ENCODE data around the gene LILRB4. TPM values are rescaled to one million over a fixed set of nuclear protein-coding genes. Genes with fewer than 3 reads are reported as not detected.

Gene LILRB4
- total RNA-seq, 4 donors from 2014 or later = 2.7 to 6.2 (median 3.7) TPM

GRCh38 chr19:54648129-54648528 lies 14.7 kb upstream of the LILRB4 start:
- intact Hi-C loops (cut with DNase I) = no loop called here
- Histone ChIP-seq H3K4me3 (replicated peaks in 1 of 3) (no peak overlapping the region), H3K27me3 (no peaks in the 10 kb centered on the region), H3K4me1 (no peaks in the 10 kb centered on the region), H3K36me3 (no peaks in the 10 kb centered on the region), H3K9me3 (no peaks in the 10 kb centered on the region), H3K27ac (no peak overlapping the region)
- no peak for DNase-seq
- 47 to 54% methylated on average over 4 of the region's 4 CpGs for WGBS, 2 donors
- no peak for TF ChIP-seq POLR2A (IDR thresholded peaks at IDR 0.05)
- no peak for TF ChIP-seq CTCF (IDR thresholded peaks at IDR 0.05)

DNA sequence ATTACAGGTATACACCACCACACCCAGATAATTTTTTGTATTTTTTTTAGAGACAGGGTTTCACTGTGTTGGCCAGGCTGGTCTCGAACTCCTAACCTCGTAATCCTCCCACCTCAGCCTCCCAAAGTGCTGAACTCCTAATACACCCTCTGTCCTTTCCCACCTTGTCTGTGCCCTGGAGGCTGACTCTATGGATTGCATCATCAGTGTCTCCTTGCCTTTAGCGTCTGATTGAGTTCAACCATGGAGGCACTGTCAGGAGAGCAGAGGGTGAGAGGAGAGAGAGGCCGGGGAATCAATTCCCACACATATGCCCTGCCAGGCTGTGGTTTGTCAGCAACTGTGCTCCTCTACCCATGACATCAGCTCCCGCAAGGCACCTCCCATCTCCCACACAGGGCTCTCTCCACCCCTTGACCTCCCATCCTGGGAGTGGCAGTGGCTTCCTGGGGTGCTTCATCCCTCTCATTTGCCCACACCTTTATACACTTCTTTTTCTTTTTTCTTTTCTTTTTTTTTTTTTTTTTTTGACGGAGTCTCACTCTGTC lies 12.6 kb upstream of the LILRB4 start:
- Histone ChIP-seq H3K4me3 (replicated peaks in 1 of 3) (no peak overlapping the region), H3K27ac (no peak overlapping the region), H3K9me3 (no peaks in the 10 kb centered on the region), H3K27me3 (no peaks in the 10 kb centered on the region), H3K36me3 (no peaks in the 10 kb centered on the region), H3K4me1 (no peaks in the 10 kb centered on the region)
- TF ChIP-seq POLR2A (IDR thresholded peaks at IDR 0.05) (no peak), CTCF (IDR thresholded peaks at IDR 0.05) (no peak)
- DNase-seq = no peak
- intact Hi-C loops (cut with DNase I) = no loop called here
- WGBS, 2 donors = 79 to 85% methylated on average over 6 of the region's 6 CpGs

DNA sequence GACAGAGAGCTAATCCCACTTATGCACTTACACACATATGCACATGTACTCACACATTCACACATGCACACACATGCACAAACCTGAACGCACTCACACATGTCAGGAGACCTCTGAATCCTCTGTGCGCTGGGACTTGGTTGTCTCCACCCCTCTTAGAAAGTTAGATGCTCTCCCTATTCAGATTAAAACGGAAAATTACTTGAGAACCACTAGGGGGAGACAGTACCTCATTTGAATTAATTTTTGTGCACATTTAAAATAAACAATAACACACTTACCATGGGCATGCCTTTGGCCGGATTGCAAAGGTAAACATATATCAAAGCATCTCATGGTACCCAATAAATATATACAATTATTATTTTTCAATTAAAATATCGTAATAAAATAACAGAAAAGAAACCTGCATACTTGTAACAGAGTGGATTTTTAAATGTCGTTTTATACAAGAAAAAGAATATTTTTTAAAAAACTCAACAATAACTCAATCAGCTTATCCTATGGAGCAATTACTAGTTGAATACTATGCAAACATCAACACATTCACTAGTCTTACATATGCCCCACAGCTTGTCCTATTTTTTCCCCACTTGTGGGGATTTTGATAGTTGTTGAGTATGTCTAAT lies 9.5 kb upstream of the LILRB4 start:
- Histone ChIP-seq H3K9me3 (no peaks in the 10 kb centered on the region), H3K27ac (no peak overlapping the region), H3K36me3 (no peaks in the 10 kb centered on the region), H3K4me1 (no peaks in the 10 kb centered on the region), H3K4me3 (replicated peaks in 1 of 3) (no peak overlapping the region), H3K27me3 (no peaks in the 10 kb centered on the region)
- DNase-seq = no peak
- intact Hi-C loops (cut with DNase I) = no loop called here
- TF ChIP-seq POLR2A (IDR thresholded peaks at IDR 0.05) = no peak
- TF ChIP-seq CTCF (IDR thresholded peaks at IDR 0.05) = peak in 3 of 6 experiments; percentile 13 to 47 (median 28)
- WGBS, 2 donors = 40% methylated on average over 6 of the region's 6 CpGs

GRCh38 chr19:54654447-54655321 lies 8.1 kb upstream of the LILRB4 start:
- Histone ChIP-seq H3K4me1 (no peaks in the 10 kb centered on the region), H3K27me3 (no peaks in the 10 kb centered on the region), H3K36me3 (no peaks in the 10 kb centered on the region), H3K9me3 (no peaks in the 10 kb centered on the region), H3K27ac (no peak overlapping the region), H3K4me3 (replicated peaks in 1 of 3) (no peak overlapping the region)
- DNase-seq = no peak
- 76 to 79% methylated on average over 14 of the region's 14 CpGs for WGBS, 2 donors
- TF ChIP-seq POLR2A (IDR thresholded peaks at IDR 0.05) (no peak), CTCF (IDR thresholded peaks at IDR 0.05) (no peak)
- intact Hi-C loops (cut with DNase I) = no loop called here

GRCh38 chr19:54659300-54659699 lies 3.5 kb upstream of the LILRB4 start:
- Histone ChIP-seq H3K27me3 (no peaks in the 10 kb centered on the region), H3K9me3 (no peaks in the 10 kb centered on the region), H3K4me1 (no peaks in the 10 kb centered on the region), H3K4me3 (replicated peaks in 1 of 3) (no peak overlapping the region), H3K27ac (no peak overlapping the region), H3K36me3 (no peaks in the 10 kb centered on the region)
- TF ChIP-seq CTCF (IDR thresholded peaks at IDR 0.05) = no peak
- TF ChIP-seq POLR2A (IDR thresholded peaks at IDR 0.05) = no peak
- no peak for DNase-seq
- intact Hi-C loops (cut with DNase I) = no loop called here
- 77 to 80% methylated on average over 6 of the region's 6 CpGs for WGBS, 2 donors

Data from thyroid gland (tissue), 4 donors.